ENCODE data around the gene PSMG2. TPM values are rescaled to one million over a fixed set of nuclear protein-coding genes. Genes with fewer than 3 reads are reported as not detected.

Gene PSMG2
- total and polyA plus RNA-seq, 9 of the 15 experiments (the other 6 are each of a cell fraction or from before 2014, with no cell fraction given): 59.9 to 271 (median 111) TPM

DNA sequence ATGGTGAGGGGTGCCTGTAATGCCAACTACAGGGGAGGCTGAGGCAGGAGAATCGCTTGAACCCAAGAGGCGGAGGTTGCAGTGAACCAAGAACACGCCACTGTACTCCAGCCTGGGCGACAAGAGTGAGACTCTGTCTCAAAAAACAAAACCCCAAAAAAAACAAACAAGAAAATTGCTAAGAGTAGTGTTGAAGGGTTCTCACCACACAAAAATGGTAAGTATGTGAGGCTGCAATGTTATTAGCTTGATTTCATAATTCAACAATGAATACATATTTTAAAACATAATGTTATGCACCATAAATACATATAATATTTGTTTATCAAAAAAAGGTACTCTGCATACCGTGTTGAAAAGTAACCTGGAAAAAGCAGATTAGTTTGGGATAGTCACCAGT, 45.8 kb downstream of the PSMG2 start (continued):
- no peak for TF ChIP-seq TCF7L2 (IDR thresholded peaks at IDR 0.05; ENCODE audit: low read depth, low read length)
- TF ChIP-seq, protein P1, sequence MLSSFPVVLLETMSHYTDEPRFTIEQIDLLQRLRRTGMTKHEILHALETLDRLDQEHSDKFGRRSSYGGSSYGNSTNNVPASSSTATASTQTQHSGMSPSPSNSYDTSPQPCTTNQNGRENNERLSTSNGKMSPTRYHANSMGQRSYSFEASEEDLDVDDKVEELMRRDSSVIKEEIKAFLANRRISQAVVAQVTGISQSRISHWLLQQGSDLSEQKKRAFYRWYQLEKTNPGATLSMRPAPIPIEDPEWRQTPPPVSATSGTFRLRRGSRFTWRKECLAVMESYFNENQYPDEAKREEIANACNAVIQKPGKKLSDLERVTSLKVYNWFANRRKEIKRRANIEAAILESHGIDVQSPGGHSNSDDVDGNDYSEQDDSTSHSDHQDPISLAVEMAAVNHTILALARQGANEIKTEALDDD (IDR thresholded peaks at IDR 0.05): no peak
- TF ChIP-seq FOS (IDR thresholded peaks at IDR 0.05; ENCODE audit: extremely low read depth, insufficient read length): no peak
- no peak for TF ChIP-seq HNRNPLL (IDR thresholded peaks at IDR 0.05; ENCODE audit: low read depth, low read length, poor library complexity, severe bottlenecking)
- no peak for TF ChIP-seq KLF6 (CRISPR knock-in tag; IDR thresholded peaks at IDR 0.05; ENCODE audit: borderline replicate concordance)

DNA sequence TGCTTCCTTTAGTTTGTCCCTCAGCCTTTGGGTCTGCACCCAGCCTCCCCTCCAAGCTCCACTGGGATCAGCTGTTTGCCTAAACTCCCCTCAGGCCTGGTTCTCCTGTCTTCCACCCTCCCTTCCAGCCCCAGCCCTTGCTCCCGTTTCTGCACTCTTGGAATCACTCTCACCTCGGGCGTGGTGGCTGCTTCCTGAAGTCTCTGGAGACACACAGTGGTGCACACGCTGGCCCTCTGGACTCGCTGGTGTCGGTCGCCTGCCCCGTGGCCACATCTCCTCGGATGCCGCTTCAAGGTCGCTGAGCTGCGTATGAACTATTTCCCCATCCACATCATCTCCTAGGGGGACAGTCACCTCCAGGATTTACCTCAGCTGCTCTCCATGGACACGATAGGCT, 46.3 kb downstream of the PSMG2 start:
- Histone ChIP-seq H3K9ac (ENCODE audit: insufficient read depth in 1 of 2, low read depth in 2 of 2, low read length in 2 of 2) (peak overlapping the region in 1 of 2 experiments; percentile 59; a peak in 2 of 4 replicates), H2AFZ (ENCODE audit: low read depth, low read length) (peak overlapping the region; percentile 48; the same call in 1 of the 2 replicates), H4K20me1 (replicated peaks; ENCODE audit: control insufficient read depth, insufficient read depth, low read length) (no peaks in the 10 kb centered on the region), H3K9me3 (replicated peaks; ENCODE audit: control insufficient read depth, insufficient read depth, low read depth, low read length) (no peaks in the 10 kb centered on the region), H3K36me3 (ENCODE audit: control insufficient read depth, insufficient read depth, low read length) (no peaks in the 10 kb centered on the region), H3K79me2 (ENCODE audit: control insufficient read depth, insufficient read depth, low read length) (no peaks in the 10 kb centered on the region), H3K27me3 (ENCODE audit: control insufficient read depth in 2 of 2, insufficient read depth in 2 of 2, low read length in 2 of 2) (no peaks in the 10 kb centered on the region), H3K4me2 (ENCODE audit: insufficient read depth, low read length) (no peak overlapping the region), H3K9me1 (ENCODE audit: control insufficient read depth, insufficient read depth, low read length) (no peaks in the 10 kb centered on the region), H3K27ac (ENCODE audit: extremely low read depth, low read depth, low read length) (no peak overlapping the region), H3K4me3 (no peak overlapping the region), H3K4me1 (replicated peaks in 1 of 2; ENCODE audit: control insufficient read depth in 2 of 2, insufficient read depth in 2 of 2, low read length in 2 of 2) (peaks cover 0 to 7% of the 10 kb centered on the region in 2 experiments; a peak in 2 of 5 replicates)
- DNase-seq (ENCODE audit: extremely low read depth in 1 of 4, low spot score in 3 of 4) (no peak), ATAC-seq (no peak), FAIRE-seq (no peak)
- no TSS peak for BruUV-seq (replicated peaks)
- no peak for TF ChIP-seq ZNF197 (CRISPR knock-in tag; IDR thresholded peaks at IDR 0.05; ENCODE audit: low read depth)
- no peak for TF ChIP-seq CC2D1A (IDR thresholded peaks at IDR 0.05)
- TF ChIP-seq ZSCAN29 (IDR thresholded peaks at IDR 0.05): no peak
- no peak for TF ChIP-seq ZKSCAN8 (CRISPR knock-in tag; IDR thresholded peaks at IDR 0.05)
- TF ChIP-seq, protein P2, sequence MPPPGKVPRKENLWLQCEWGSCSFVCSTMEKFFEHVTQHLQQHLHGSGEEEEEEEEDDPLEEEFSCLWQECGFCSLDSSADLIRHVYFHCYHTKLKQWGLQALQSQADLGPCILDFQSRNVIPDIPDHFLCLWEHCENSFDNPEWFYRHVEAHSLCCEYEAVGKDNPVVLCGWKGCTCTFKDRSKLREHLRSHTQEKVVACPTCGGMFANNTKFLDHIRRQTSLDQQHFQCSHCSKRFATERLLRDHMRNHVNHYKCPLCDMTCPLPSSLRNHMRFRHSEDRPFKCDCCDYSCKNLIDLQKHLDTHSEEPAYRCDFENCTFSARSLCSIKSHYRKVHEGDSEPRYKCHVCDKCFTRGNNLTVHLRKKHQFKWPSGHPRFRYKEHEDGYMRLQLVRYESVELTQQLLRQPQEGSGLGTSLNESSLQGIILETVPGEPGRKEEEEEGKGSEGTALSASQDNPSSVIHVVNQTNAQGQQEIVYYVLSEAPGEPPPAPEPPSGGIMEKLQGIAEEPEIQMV (tag; conservative IDR thresholded peaks at IDR 0.05; ENCODE audit: low read depth): no peak
- TF ChIP-seq, protein P3, sequence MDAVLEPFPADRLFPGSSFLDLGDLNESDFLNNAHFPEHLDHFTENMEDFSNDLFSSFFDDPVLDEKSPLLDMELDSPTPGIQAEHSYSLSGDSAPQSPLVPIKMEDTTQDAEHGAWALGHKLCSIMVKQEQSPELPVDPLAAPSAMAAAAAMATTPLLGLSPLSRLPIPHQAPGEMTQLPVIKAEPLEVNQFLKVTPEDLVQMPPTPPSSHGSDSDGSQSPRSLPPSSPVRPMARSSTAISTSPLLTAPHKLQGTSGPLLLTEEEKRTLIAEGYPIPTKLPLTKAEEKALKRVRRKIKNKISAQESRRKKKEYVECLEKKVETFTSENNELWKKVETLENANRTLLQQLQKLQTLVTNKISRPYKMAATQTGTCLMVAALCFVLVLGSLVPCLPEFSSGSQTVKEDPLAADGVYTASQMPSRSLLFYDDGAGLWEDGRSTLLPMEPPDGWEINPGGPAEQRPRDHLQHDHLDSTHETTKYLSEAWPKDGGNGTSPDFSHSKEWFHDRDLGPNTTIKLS (IDR thresholded peaks at IDR 0.05; ENCODE audit: borderline replicate concordance, low read depth): no peak
- TF ChIP-seq, protein P4, sequence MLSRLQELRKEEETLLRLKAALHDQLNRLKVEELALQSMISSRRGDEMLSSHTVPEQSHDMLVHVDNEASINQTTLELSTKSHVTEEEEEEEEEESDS (CRISPR knock-in tag; IDR thresholded peaks at IDR 0.05): no peak
- WGBS (ENCODE audit: insufficient coverage, low coverage, missing lambda C conversion rate): 54% methylated on average over 13 of the region's 13 CpGs
- CTCF ChIA-PET (ENCODE audit: low intra/inter-chr PET ratio): no interaction called here
- POLR2A ChIA-PET: interaction anchor here (0.8 to 1.8 kb wide), 2 partner anchors 18 to 30 kb away, joined by 3 to 6 read pairs; no protein-coding TSS in a partner anchor
- intact Hi-C loops (cut with micrococcal nuclease) (no loop called here), in situ Hi-C loops (cut with MboI) (loop anchor here (5.0 kb wide), 1 partner anchor 183 kb away; no protein-coding TSS in a partner anchor)

All from K562 (cell line).